SK-N-SH treated with all-trans-retinoic acid at 6 μM for 48 hours (cell line): Measurements from ENCODE around the gene PEPD.

Experiments
- ATAC-seq: fragments of 200-7000 bp; cut with Tn5 transposase; 3 replicates; pipeline ENCODE4 v1.9.1; 2020; ENCODE audit warnings: mild to moderate bottlenecking, moderate library complexity
- BACH2 ChIP-seq: fragments of 250-450 bp; sonication (Bioruptor Pico); IDR thresholded peaks from 2 replicates; pipeline ENCODE4 v1.9.0; 2021; ENCODE audit warnings: mild to moderate bottlenecking, borderline replicate concordance
- CSDC2 ChIP-seq: fragments of 250-450 bp; sonication (Bioruptor Pico); IDR thresholded peaks from 2 replicates; pipeline ENCODE4 v1.5.0; 2020; ENCODE audit warnings: mild to moderate bottlenecking, moderate library complexity
- CSRNP3 ChIP-seq: fragments of 250-450 bp; sonication (Bioruptor Pico); IDR thresholded peaks from 2 replicates; pipeline ENCODE4 v1.5.1; 2021; ENCODE audit warnings: mild to moderate bottlenecking, moderate library complexity
- ESRRG ChIP-seq: fragments of 250-450 bp; sonication (Bioruptor Pico); IDR thresholded peaks from 2 replicates; pipeline ENCODE4 v1.6.1; 2021; ENCODE audit warnings: mild to moderate bottlenecking
- GLIS3 ChIP-seq: fragments of 250-450 bp; sonication (Bioruptor Pico); IDR thresholded peaks from 2 replicates; pipeline ENCODE4 v1.5.0; 2020; ENCODE audit warnings: mild to moderate bottlenecking, moderate library complexity
- ISL1 ChIP-seq: fragments of 250-450 bp; sonication (Bioruptor Pico); IDR thresholded peaks from 2 replicates; pipeline ENCODE4 v2.1.2; 2022; ENCODE audit warnings: mild to moderate bottlenecking, moderate library complexity
- OSR1 ChIP-seq: fragments of 250-450 bp; sonication (Bioruptor Pico); IDR thresholded peaks from 2 replicates; pipeline ENCODE4 v1.8.0; 2022; ENCODE audit warnings: moderate library complexity, mild to moderate bottlenecking, inconsistent platforms
- PPARA ChIP-seq: fragments of 250-450 bp; sonication (Bioruptor Pico); IDR thresholded peaks from 2 replicates; pipeline ENCODE4 v1.5.0; 2020; ENCODE audit warnings: mild to moderate bottlenecking, borderline replicate concordance
- RARB ChIP-seq: fragments of 250-450 bp; sonication (Bioruptor Pico); IDR thresholded peaks from 2 replicates; pipeline ENCODE4 v1.8.0; 2021; ENCODE audit warnings: mild to moderate bottlenecking, moderate library complexity
- SNAI2 ChIP-seq: fragments of 250-450 bp; sonication (Bioruptor Pico); IDR thresholded peaks from 2 replicates; pipeline ENCODE4 v1.5.0; 2020; ENCODE audit warnings: mild to moderate bottlenecking, moderate library complexity
- TOX ChIP-seq: fragments of 250-450 bp; sonication (Bioruptor Pico); IDR thresholded peaks from 2 replicates; pipeline ENCODE4 v1.8.0; 2021; ENCODE audit warnings: mild to moderate bottlenecking, moderate library complexity, borderline replicate concordance
- ZC3H10 ChIP-seq: fragments of 250-450 bp; sonication (Bioruptor Pico); IDR thresholded peaks from 2 replicates; pipeline ENCODE4 v1.5.1; 2021; ENCODE audit warnings: mild to moderate bottlenecking, moderate library complexity
- ZFP3 ChIP-seq: fragments of 250-450 bp; sonication (Bioruptor Pico); IDR thresholded peaks from 2 replicates; pipeline ENCODE4 v1.5.0; 2020; ENCODE audit warnings: mild to moderate bottlenecking, moderate library complexity
- ZFP30 ChIP-seq: fragments of 450-650 bp; formaldehyde crosslinking; IDR thresholded peaks from 2 replicates; pipeline ENCODE4 v1.5.0; 2022; ENCODE audit warnings: mild to moderate bottlenecking, moderate library complexity
- ZNF565 ChIP-seq: fragments of 450-650 bp; formaldehyde crosslinking; conservative IDR thresholded peaks from 2 replicates; pipeline ENCODE4 v1.5.0; 2020; ENCODE audit warnings: low read depth, mild to moderate bottlenecking, moderate library complexity
- ZNF70 ChIP-seq: fragments of 450-650 bp; formaldehyde crosslinking; IDR thresholded peaks from 2 replicates; pipeline ENCODE4 v1.5.0; 2020; ENCODE audit warnings: mild to moderate bottlenecking, moderate library complexity
- ZNF8 ChIP-seq: fragments of 450-650 bp; formaldehyde crosslinking; IDR thresholded peaks from 2 replicates; pipeline ENCODE4 v1.5.0; 2020; ENCODE audit warnings: mild to moderate bottlenecking, moderate library complexity
- TF ChIP-seq, protein P1 (sequence below): fragments of 250-450 bp; sonication (Bioruptor Pico); IDR thresholded peaks from 2 replicates; pipeline ENCODE4 v1.8.0; 2020; ENCODE audit warnings: mild to moderate bottlenecking, moderate library complexity, borderline replicate concordance
- TF ChIP-seq, protein P2 (sequence below): fragments of 250-450 bp; sonication (Bioruptor Pico); IDR thresholded peaks from 2 replicates; pipeline ENCODE4 v1.8.0; 2021; ENCODE audit warnings: low read depth, mild to moderate bottlenecking, moderate library complexity, borderline replicate concordance
- TF ChIP-seq, protein P3 (sequence below): fragments of 250-450 bp; sonication (Bioruptor Pico); IDR thresholded peaks from 2 replicates; pipeline ENCODE4 v1.5.0; 2020; ENCODE audit warnings: mild to moderate bottlenecking, moderate library complexity
- TF ChIP-seq, protein P4 (sequence below): fragments of 250-450 bp; sonication (Bioruptor Pico); IDR thresholded peaks from 2 replicates; pipeline ENCODE4 v1.5.1; 2020; ENCODE audit warnings: low read depth, mild to moderate bottlenecking, moderate library complexity

Gene PEPD

GRCh38 chr19:33487901-33488800, 33.4 kb downstream of the PEPD start:
- no peak for ATAC-seq
- TF ChIP-seq TOX (CRISPR knock-in tag): no peak
- TF ChIP-seq BACH2 (CRISPR knock-in tag): no peak
- no peak for TF ChIP-seq ZNF565 (CRISPR knock-in tag)
- TF ChIP-seq, protein P1, sequence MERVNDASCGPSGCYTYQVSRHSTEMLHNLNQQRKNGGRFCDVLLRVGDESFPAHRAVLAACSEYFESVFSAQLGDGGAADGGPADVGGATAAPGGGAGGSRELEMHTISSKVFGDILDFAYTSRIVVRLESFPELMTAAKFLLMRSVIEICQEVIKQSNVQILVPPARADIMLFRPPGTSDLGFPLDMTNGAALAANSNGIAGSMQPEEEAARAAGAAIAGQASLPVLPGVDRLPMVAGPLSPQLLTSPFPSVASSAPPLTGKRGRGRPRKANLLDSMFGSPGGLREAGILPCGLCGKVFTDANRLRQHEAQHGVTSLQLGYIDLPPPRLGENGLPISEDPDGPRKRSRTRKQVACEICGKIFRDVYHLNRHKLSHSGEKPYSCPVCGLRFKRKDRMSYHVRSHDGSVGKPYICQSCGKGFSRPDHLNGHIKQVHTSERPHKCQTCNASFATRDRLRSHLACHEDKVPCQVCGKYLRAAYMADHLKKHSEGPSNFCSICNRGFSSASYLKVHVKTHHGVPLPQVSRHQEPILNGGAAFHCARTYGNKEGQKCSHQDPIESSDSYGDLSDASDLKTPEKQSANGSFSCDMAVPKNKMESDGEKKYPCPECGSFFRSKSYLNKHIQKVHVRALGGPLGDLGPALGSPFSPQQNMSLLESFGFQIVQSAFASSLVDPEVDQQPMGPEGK: no peak
- TF ChIP-seq, protein P2, sequence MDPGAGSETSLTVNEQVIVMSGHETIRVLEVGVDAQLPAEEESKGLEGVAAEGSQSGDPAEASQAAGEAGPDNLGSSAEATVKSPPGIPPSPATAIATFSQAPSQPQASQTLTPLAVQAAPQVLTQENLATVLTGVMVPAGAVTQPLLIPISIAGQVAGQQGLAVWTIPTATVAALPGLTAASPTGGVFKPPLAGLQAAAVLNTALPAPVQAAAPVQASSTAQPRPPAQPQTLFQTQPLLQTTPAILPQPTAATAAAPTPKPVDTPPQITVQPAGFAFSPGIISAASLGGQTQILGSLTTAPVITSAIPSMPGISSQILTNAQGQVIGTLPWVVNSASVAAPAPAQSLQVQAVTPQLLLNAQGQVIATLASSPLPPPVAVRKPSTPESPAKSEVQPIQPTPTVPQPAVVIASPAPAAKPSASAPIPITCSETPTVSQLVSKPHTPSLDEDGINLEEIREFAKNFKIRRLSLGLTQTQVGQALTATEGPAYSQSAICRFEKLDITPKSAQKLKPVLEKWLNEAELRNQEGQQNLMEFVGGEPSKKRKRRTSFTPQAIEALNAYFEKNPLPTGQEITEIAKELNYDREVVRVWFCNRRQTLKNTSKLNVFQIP: no peak
- TF ChIP-seq OSR1: no peak
- no peak for TF ChIP-seq CSRNP3
- no peak for TF ChIP-seq ISL1 (CRISPR knock-in tag)
- TF ChIP-seq, protein P3, sequence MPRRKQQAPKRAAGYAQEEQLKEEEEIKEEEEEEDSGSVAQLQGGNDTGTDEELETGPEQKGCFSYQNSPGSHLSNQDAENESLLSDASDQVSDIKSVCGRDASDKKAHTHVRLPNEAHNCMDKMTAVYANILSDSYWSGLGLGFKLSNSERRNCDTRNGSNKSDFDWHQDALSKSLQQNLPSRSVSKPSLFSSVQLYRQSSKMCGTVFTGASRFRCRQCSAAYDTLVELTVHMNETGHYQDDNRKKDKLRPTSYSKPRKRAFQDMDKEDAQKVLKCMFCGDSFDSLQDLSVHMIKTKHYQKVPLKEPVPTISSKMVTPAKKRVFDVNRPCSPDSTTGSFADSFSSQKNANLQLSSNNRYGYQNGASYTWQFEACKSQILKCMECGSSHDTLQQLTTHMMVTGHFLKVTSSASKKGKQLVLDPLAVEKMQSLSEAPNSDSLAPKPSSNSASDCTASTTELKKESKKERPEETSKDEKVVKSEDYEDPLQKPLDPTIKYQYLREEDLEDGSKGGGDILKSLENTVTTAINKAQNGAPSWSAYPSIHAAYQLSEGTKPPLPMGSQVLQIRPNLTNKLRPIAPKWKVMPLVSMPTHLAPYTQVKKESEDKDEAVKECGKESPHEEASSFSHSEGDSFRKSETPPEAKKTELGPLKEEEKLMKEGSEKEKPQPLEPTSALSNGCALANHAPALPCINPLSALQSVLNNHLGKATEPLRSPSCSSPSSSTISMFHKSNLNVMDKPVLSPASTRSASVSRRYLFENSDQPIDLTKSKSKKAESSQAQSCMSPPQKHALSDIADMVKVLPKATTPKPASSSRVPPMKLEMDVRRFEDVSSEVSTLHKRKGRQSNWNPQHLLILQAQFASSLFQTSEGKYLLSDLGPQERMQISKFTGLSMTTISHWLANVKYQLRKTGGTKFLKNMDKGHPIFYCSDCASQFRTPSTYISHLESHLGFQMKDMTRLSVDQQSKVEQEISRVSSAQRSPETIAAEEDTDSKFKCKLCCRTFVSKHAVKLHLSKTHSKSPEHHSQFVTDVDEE: no peak
- TF ChIP-seq ZFP3: no peak
- no peak for TF ChIP-seq ZNF8

DNA sequence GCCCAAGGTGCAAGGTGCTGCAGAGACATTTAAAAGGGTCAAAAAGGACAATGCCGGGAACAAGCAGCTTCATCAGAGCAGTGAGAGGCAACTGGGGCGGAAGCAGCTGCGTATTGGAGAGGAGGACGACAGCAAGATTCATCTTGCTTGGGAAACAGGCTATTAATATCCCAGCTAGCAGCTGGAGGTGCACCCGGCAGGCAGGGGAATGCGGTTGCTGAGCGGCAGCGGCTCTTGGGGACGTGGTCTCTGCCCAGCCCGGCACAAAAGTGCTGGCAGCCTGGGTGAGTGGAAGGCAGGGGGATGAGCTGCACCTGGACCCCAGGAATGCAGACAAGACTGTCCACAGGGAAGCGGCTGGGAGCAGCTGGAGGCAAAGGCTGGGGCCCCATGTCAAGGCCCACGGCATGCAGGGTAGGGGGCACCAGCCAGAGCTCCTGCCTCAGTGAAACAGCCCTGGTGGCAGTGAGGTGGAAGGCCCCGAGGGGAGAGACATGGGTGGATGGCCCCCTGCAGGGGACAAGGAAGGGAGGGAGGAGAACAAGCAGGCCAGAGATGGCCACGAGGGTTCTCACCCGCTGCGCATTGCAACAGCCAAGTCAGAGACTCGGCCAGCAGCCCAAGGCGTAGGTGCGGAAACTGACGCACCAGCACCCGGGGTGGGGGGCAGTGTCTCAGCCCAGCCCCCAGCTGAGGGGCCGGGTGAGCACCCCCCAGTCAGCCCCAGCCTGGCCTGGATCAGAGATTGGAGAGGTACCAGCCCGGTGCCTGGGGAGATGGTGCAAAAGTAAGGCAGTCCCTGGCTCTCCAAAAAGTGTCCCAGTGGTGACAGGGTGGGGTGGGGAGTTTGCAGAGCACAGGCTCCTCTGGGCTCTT, 34.4 kb downstream of the PEPD start:
- no peak for ATAC-seq
- TF ChIP-seq RARB (CRISPR knock-in tag): no peak
- TF ChIP-seq, protein P3: no peak
- TF ChIP-seq CSDC2 (CRISPR knock-in tag): no peak
- no peak for TF ChIP-seq ZFP3
- no peak for TF ChIP-seq OSR1
- TF ChIP-seq GLIS3 (CRISPR knock-in tag): no peak
- TF ChIP-seq, protein P4, sequence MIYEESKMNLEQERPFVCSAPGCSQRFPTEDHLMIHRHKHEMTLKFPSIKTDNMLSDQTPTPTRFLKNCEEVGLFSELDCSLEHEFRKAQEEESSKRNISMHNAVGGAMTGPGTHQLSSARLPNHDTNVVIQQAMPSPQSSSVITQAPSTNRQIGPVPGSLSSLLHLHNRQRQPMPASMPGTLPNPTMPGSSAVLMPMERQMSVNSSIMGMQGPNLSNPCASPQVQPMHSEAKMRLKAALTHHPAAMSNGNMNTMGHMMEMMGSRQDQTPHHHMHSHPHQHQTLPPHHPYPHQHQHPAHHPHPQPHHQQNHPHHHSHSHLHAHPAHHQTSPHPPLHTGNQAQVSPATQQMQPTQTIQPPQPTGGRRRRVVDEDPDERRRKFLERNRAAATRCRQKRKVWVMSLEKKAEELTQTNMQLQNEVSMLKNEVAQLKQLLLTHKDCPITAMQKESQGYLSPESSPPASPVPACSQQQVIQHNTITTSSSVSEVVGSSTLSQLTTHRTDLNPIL: no peak
- TF ChIP-seq ZNF70 (CRISPR knock-in tag): no peak
- TF ChIP-seq SNAI2 (CRISPR knock-in tag): no peak
- no peak for TF ChIP-seq ZC3H10 (CRISPR knock-in tag)
- no peak for TF ChIP-seq ZNF565 (CRISPR knock-in tag)
- TF ChIP-seq ZNF8: no peak
- no peak for TF ChIP-seq PPARA (CRISPR knock-in tag)
- no peak for TF ChIP-seq BACH2 (CRISPR knock-in tag)
- TF ChIP-seq TOX (CRISPR knock-in tag): no peak
- no peak for TF ChIP-seq ISL1 (CRISPR knock-in tag)
- TF ChIP-seq, protein P1: no peak
- TF ChIP-seq ZFP30: no peak
- TF ChIP-seq CSRNP3: no peak
- TF ChIP-seq ESRRG (CRISPR knock-in tag): no peak
